K562 (cell line): Measurements from ENCODE around the gene PHF20. TPM values are rescaled to one million over a fixed set of nuclear protein-coding genes. Genes with fewer than 3 reads are reported as not detected.
A peak's percentile ranks its signal among the peaks of the same experiment; 100 is the strongest.

Source experiments
- ATAC-seq: fragments of 200-7000 bp; cut with Tn5 transposase; 3 replicates; pipeline ENCODE4 v1.9.1; 2020; ENCODE audit warnings: moderate library complexity
- BruUV-seq: library from RNA; stranded (reverse); fragments of 400-500 nt; replicated peaks from 2 replicates; lab custom pipeline; 2021; lab: Mats Ljungman, UMichigan
- CTCF ChIA-PET: fragments of 300-600 bp; formaldehyde crosslinking; extraction: SDS; loops from one replicate; lab custom pipeline; 2021; ENCODE audit warnings: low intra/inter-chr PET ratio; lab: Yijun Ruan, JAX
- POLR2A ChIA-PET: fragments of 300-600, 350-650 bp; sonication (Branson Sonifier 250); formaldehyde crosslinking; extraction: SDS; loops from one replicate; lab custom pipeline; 2021; ENCODE audit warnings: antibody characterized with exemption, inconsistent platforms; lab: Yijun Ruan, JAX
- DNase-seq, 4 experiments: peaks; one replicate each; pipeline versions ENCODE4 v3.0.0 to v3.0.0-alpha.2; 2011 to 2018; ENCODE audit warnings: low spot score in 3 of 4, mixed read lengths in 3 of 4; ENCODE audit errors: extremely low read depth in 1 of 4
- FAIRE-seq: peaks from 2 replicates; lab custom pipeline; 2011; peaks lifted over from hg19 to GRCh38; lab: Jason Lieb, UNC
- H2AFZ ChIP-seq: 2 replicates; pipeline ENCODE4 v1.6.0; 2011; ENCODE audit warnings: low read depth, low read length, control low read depth, inconsistent platforms
- H3K27ac ChIP-seq: fragments of 200-600 bp; 3 replicates; pipeline ENCODE4 v1.8.0; 2011; ENCODE audit warnings: low read depth, mild to moderate bottlenecking, control low read depth, inconsistent platforms, low read length, moderate library complexity, mixed read lengths; ENCODE audit errors: extremely low read depth
- H3K27me3 ChIP-seq, 2 experiments: fragments of 300-600 bp in 1 of 2; 2 replicates in 1 of 2; 3 replicates in 1 of 2; pipeline versions ENCODE4 v1.6.0 to v1.8.0; 2011; ENCODE audit warnings: inconsistent platforms in 2 of 2, low read length in 2 of 2, mild to moderate bottlenecking in 1 of 2, mixed read lengths in 1 of 2, moderate library complexity in 1 of 2; ENCODE audit not compliant: control insufficient read depth in 2 of 2, insufficient read depth in 2 of 2
- H3K36me3 ChIP-seq: fragments of 300-600 bp; 3 replicates; pipeline ENCODE4 v1.8.0; 2011; ENCODE audit warnings: mild to moderate bottlenecking, low read length, inconsistent platforms; ENCODE audit not compliant: control insufficient read depth, insufficient read depth
- H3K4me1 ChIP-seq, 2 experiments: fragments of 200-600 bp in 1 of 2; replicated peaks in 1 of 2; 2 replicates in 1 of 2; 3 replicates in 1 of 2; pipeline versions ENCODE4 v1.5.1 to v1.8.0; 2011; ENCODE audit warnings: inconsistent platforms in 2 of 2, low read length in 2 of 2, mild to moderate bottlenecking in 1 of 2, mixed read lengths in 1 of 2, moderate library complexity in 1 of 2; ENCODE audit not compliant: control insufficient read depth in 2 of 2, insufficient read depth in 2 of 2
- H3K4me2 ChIP-seq: 2 replicates; pipeline ENCODE4 v1.6.1; 2011; ENCODE audit warnings: low read length, control low read depth, inconsistent platforms, mixed read lengths; ENCODE audit not compliant: insufficient read depth
- H3K4me3 ChIP-seq: fragments of 200-600 bp; sonication (generic), shearing (Covaris generic); 2 replicates; pipeline ENCODE4 v1.5.1; 2016; ENCODE audit warnings: control low read depth, inconsistent platforms
- H3K79me2 ChIP-seq: fragments of 200-600 bp; 3 replicates; pipeline ENCODE4 v1.8.0; 2011; ENCODE audit warnings: low read length, inconsistent platforms; ENCODE audit not compliant: control insufficient read depth, insufficient read depth
- H3K9ac ChIP-seq, 2 experiments: 2 replicates each; pipeline versions ENCODE4 v1.6.0 to v1.6.1; 2011; ENCODE audit warnings: low read depth in 2 of 2, low read length in 2 of 2, control low read depth in 1 of 2, inconsistent platforms in 1 of 2, mild to moderate bottlenecking in 1 of 2, mixed read lengths in 1 of 2; ENCODE audit not compliant: insufficient read depth in 1 of 2
- H3K9me1 ChIP-seq: one replicate; pipeline ENCODE4 v1.6.0; 2011; ENCODE audit warnings: inconsistent platforms, mild to moderate bottlenecking, low read length, moderate library complexity; ENCODE audit not compliant: control insufficient read depth, insufficient read depth
- H3K9me3 ChIP-seq: replicated peaks from 2 replicates; pipeline ENCODE4 v1.5.1; 2011; ENCODE audit warnings: low read depth, low read length, inconsistent platforms; ENCODE audit not compliant: control insufficient read depth, insufficient read depth
- H4K20me1 ChIP-seq: replicated peaks from 2 replicates; pipeline ENCODE4 v1.6.1; 2011; ENCODE audit warnings: low read length, inconsistent platforms, mixed read lengths; ENCODE audit not compliant: control insufficient read depth, insufficient read depth
- ARID4B ChIP-seq: sonication (generic); formaldehyde crosslinking; IDR thresholded peaks from 2 replicates; pipeline ENCODE4 v1.8.0; 2022; ENCODE audit warnings: mild to moderate bottlenecking, missing genetic modification reagents
- CREB1 ChIP-seq, 2 experiments: sonication (generic) in 1 of 2; formaldehyde crosslinking in 1 of 2; IDR thresholded peaks; 2 replicates each; pipeline versions ENCODE4 v1.6.1 to v1.8.0; 2012 to 2022; ENCODE audit warnings: inconsistent platforms in 1 of 2, mild to moderate bottlenecking in 1 of 2, missing genetic modification reagents in 1 of 2, moderate library complexity in 1 of 2
- HMGN3 ChIP-seq: IDR thresholded peaks from 2 replicates; pipeline ENCODE4 v1.6.1; 2011; ENCODE audit warnings: borderline replicate concordance, low read depth, mild to moderate bottlenecking, mixed read lengths, low read length; ENCODE audit not compliant: insufficient read length; ENCODE audit errors: extremely low read depth
- PHF21A ChIP-seq: fragments of 450-650 bp; IDR thresholded peaks from 2 replicates; pipeline ENCODE4 v1.6.1; 2017; ENCODE audit warnings: low read depth, borderline replicate concordance
- SIN3A ChIP-seq, 2 experiments: fragments of 150-350 bp in 1 of 2; IDR thresholded peaks; 2 replicates each; pipeline ENCODE4 v1.6.1; 2011 to 2016; ENCODE audit warnings: borderline replicate concordance in 2 of 2, low read depth in 2 of 2, low read length in 2 of 2, mild to moderate bottlenecking in 2 of 2, moderate library complexity in 2 of 2; ENCODE audit not compliant: control insufficient read depth in 1 of 2
- SMAD3 ChIP-seq: fragments of 450-650 bp; formaldehyde crosslinking; conservative IDR thresholded peaks from 2 replicates; pipeline ENCODE4 v1.4.0; 2020; ENCODE audit warnings: mild to moderate bottlenecking
- SREBF2 ChIP-seq: sonication (generic); formaldehyde crosslinking; IDR thresholded peaks from 2 replicates; pipeline ENCODE4 v1.4.0; 2020; ENCODE audit warnings: mild to moderate bottlenecking, missing genetic modification reagents
- SRSF1 ChIP-seq: fragments of 200-400 bp; formaldehyde crosslinking; IDR thresholded peaks from 2 replicates; pipeline ENCODE4 v1.6.1; 2017; ENCODE audit warnings: mild to moderate bottlenecking, low read depth, low read length, moderate library complexity
- TCFL5 ChIP-seq: fragments of 250-450 bp; sonication (Bioruptor Pico); conservative IDR thresholded peaks from 2 replicates; pipeline ENCODE4 v1.6.1; 2021; ENCODE audit warnings: mild to moderate bottlenecking, moderate library complexity, matching md5 sums
- YY1 ChIP-seq, 3 experiments: IDR thresholded peaks; 2 replicates each; pipeline ENCODE4 v1.6.1; 2011; ENCODE audit warnings: low read length in 2 of 3, mild to moderate bottlenecking in 2 of 3, moderate library complexity in 2 of 3, borderline replicate concordance in 1 of 3, control low read depth in 1 of 3, low read depth in 1 of 3; ENCODE audit not compliant: insufficient read depth in 3 of 3, insufficient replicate concordance in 2 of 3, control insufficient read depth in 1 of 3, insufficient read length in 1 of 3; ENCODE audit errors: extremely low read depth in 1 of 3
- ZBTB17 ChIP-seq: fragments of 450-650 bp; formaldehyde crosslinking; IDR thresholded peaks from 2 replicates; pipeline ENCODE4 v1.4.0; 2020; ENCODE audit warnings: mild to moderate bottlenecking
- ZBTB2 ChIP-seq: fragments of 450-650 bp; IDR thresholded peaks from 2 replicates; pipeline ENCODE4 v1.6.1; 2016; ENCODE audit warnings: antibody characterized with exemption
- ZNF444 ChIP-seq: fragments of 250-450 bp; sonication (Bioruptor Pico); IDR thresholded peaks from 2 replicates; pipeline ENCODE4 v1.4.0; 2020; ENCODE audit warnings: mild to moderate bottlenecking, moderate library complexity
- WGBS: fragments of 100-300 bp; shearing (Covaris generic); methylation state at CpG from one replicate; pipeline ENCODE4 v1.1.6; 2016; ENCODE audit warnings: low coverage, mixed read lengths; ENCODE audit not compliant: insufficient coverage; ENCODE audit errors: missing lambda C conversion rate; 5-methylcytosine and 5-hydroxymethylcytosine counted together
- in situ Hi-C: fragments of 300-500 bp; cut with MboI; formaldehyde crosslinking; loops from 4 replicates; pipeline ENCODE4 v1.15.0; 2018; ENCODE audit warnings: inconsistent platforms, mixed read lengths
- intact Hi-C: fragments of 100-400 bp; cut with micrococcal nuclease; formaldehyde crosslinking; loops from 2 replicates; pipeline ENCODE4 v1.14.2; 2022
- polyA plus RNA-seq, 8 experiments: library from polyadenylated mRNA; depleted of rRNA in 4 of 8; stranded (reverse) in 5 of 8; unstranded in 3 of 8; fragments of >200 nt; fragmentation: Nextera tagmentation in 2 of 8; fragmentation: Illumina TruSeq in 1 of 8; extraction: Ambion mirVana in 2 of 8; extraction: Trizol in 1 of 8; gene quantifications; 2 replicates each; pipeline versions ENCODE4 v1.2.1 to v1.2.3, GENCODE V29; 2011 to 2014; ENCODE audit warnings: inconsistent platforms in 1 of 8, missing spikeins in 1 of 8
- total RNA-seq, 7 experiments: library from RNA; depleted of rRNA in 6 of 7; stranded (reverse); fragments of >200 nt in 6 of 7; fragmentation: Illumina TruSeq in 2 of 7; extraction: Trizol in 2 of 7; gene quantifications; 2 replicates each; pipeline versions ENCODE4 v1.2.1 to v1.2.3, GENCODE V29; 2011 to 2021; ENCODE audit warnings: low replicate concordance in 1 of 7

The PHF20 gene
- total and polyA plus RNA-seq, 9 of the 15 experiments (the other 6 are each of a cell fraction or from before 2014, with no cell fraction given), result 49.9 to 196 (median 70.7) TPM

GRCh38 chr20:35741892-35742740, 29.7 kb upstream of the PHF20 start, which contains the start of gene RBM39:
RBM39 (minus strand) TSS chr20:35742260; CDS start chr20:35740874, 1,386 bp downstream.
- under 1% methylated on average over 66 of the region's 66 CpGs for WGBS
- peak within 1 kb of the TSS; percentile 95; the same call in 1 of the 2 replicates for H2AFZ ChIP-seq
- FAIRE-seq, result peak; percentile 98
- peak within 1 kb of the TSS; percentile 91 for H3K4me2 ChIP-seq
- H3K9me1 ChIP-seq, result no peaks in the 10 kb centered on the region
- peaks cover 4 to 23% of the 10 kb centered on the region in 2 experiments; a peak in 3 of 5 replicates for H3K4me1 ChIP-seq
- H3K36me3 ChIP-seq, result peaks cover 40% of the 10 kb centered on the region
- intact Hi-C loops (loop anchor here (2.0 to 5.0 kb wide), 3 partner anchors 31 to 160 kb away; partner anchors contain the start of gene PHF20), in situ Hi-C loops (no loop called here)
- ChIA-PET POLR2A (interaction anchor here (0.5 to 7.0 kb wide), 66 partner anchors 9 to 854 kb away, joined by 3 to 99 read pairs (median 4); partner anchors contain the start of genes NFS1, PHF20, ROMO1 and SCAND1), CTCF (no interaction called here)
- H3K79me2 ChIP-seq, result peaks cover 66% of the 10 kb centered on the region
- peak; percentile 91 for ATAC-seq
- no TSS peak for BruUV-seq
- H3K27ac ChIP-seq, result peak within 1 kb of the TSS; percentile 99
- H3K9me3 ChIP-seq, result no peaks in the 10 kb centered on the region
- H3K27me3 ChIP-seq, result no peaks in the 10 kb centered on the region
- H4K20me1 ChIP-seq, result peaks cover 26% of the 10 kb centered on the region
- DNase-seq, result peak; percentile 92 to 100 (median 94)
- peak within 1 kb of the TSS; percentile 81 for H3K4me3 ChIP-seq
- peak within 1 kb of the TSS; percentile 92 to 99 for H3K9ac ChIP-seq
- TF ChIP-seq SIN3A (IDR thresholded peaks at IDR 0.05; ENCODE audit: borderline replicate concordance in 2 of 2, control insufficient read depth in 1 of 2, low read depth in 2 of 2, low read length in 2 of 2) (peak; percentile 14 to 80; a peak in 3 of 4 replicates), ZNF444 (CRISPR knock-in tag) (no peak), ARID4B (CRISPR knock-in tag) (peak; percentile 71), SREBF2 (CRISPR knock-in tag) (no peak), SMAD3 (CRISPR knock-in tag) (no peak), CREB1 (IDR thresholded peaks at IDR 0.05) (peak; percentile 91), CREB1 (CRISPR knock-in tag; IDR thresholded peaks at IDR 0.05) (peak; percentile 89), YY1 (IDR thresholded peaks at IDR 0.05; ENCODE audit: borderline replicate concordance in 1 of 3, control insufficient read depth in 1 of 3, extremely low read depth in 1 of 3, insufficient read depth in 3 of 3, insufficient read length in 1 of 3, insufficient replicate concordance in 2 of 3, low read depth in 1 of 3, low read length in 2 of 3) (peak; percentile 89 to 98 (median 93)), HMGN3 (peak; percentile 68), PHF21A (no peak), ZBTB2 (no peak), SRSF1 (peak; percentile 96), ZBTB17 (CRISPR knock-in tag) (no peak), TCFL5 (CRISPR knock-in tag) (no peak)
